Mononuclear cell (primary cell): ENCODE results near the gene STK33. TPM values are rescaled to one million over a fixed set of nuclear protein-coding genes. Genes with fewer than 3 reads are reported as not detected.

Source experiments
- H3K27me3 ChIP-seq: 2 replicates; pipeline ENCODE4 v1.6.0; 2011; ENCODE audit warnings: low read length, control low read depth; ENCODE audit not compliant: insufficient read depth
- H3K4me1 ChIP-seq: 2 replicates; pipeline ENCODE4 v1.5.1; 2011; ENCODE audit warnings: mild to moderate bottlenecking, low read length, control low read depth; ENCODE audit not compliant: insufficient read depth
- H3K4me3 ChIP-seq: 2 replicates; pipeline ENCODE4 v1.5.1; 2011; ENCODE audit warnings: mild to moderate bottlenecking, low read length, moderate library complexity
- H3K9me3 ChIP-seq: 2 replicates; pipeline ENCODE4 v1.5.1; 2011; ENCODE audit warnings: low read depth, mild to moderate bottlenecking, control low read depth, low read length
- total RNA-seq: library from RNA; depleted of rRNA; stranded (reverse); fragments of >200 nt; gene quantifications from one replicate; pipeline ENCODE4 v1.2.3, GENCODE V29; 2012

Gene STK33
- total RNA-seq, 1 donor, result 1.2 TPM

DNA sequence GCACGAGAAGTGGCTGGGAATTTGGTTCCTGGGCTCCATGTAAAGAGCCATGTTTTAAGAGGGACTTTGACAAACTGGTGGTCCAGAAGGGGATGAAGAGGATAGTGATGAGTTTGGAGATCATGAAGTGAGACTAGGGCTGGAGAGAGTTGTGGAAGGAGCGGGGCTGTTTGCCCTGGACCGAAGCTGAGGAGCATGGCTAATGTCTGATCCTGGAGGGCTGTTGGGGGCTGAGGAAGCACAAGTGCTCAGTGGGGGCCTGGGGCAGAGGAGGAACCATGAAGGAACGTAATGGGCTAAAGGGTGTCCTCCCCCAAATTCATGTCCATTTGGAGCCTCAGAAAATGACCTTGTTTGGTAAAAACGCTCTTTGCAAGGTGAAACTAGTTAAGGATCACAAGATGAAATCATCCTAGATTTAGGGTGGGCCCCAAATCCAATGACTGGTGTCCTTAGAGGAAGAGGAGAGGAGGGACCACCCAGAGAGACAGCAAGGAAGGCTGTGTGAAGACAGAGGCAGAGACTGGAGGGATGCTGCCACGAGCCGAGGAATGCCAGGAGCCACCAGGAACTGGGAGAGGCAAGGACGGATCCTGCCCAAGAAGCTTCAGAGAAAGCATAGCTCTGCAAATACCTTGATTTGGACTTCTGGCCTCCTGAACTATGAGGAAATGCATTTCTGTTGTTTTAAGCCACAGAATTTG, 223.1 kb downstream of the STK33 start:
- H3K9me3 ChIP-seq, result no peaks in the 10 kb centered on the region
- H3K4me3 ChIP-seq, result no peak overlapping the region
- no peaks in the 10 kb centered on the region for H3K4me1 ChIP-seq
- no peaks in the 10 kb centered on the region for H3K27me3 ChIP-seq

GRCh38 chr11:8369592-8370205, 224.3 kb downstream of the STK33 start:
- H3K27me3 ChIP-seq, result no peaks in the 10 kb centered on the region
- H3K9me3 ChIP-seq, result no peaks in the 10 kb centered on the region
- H3K4me1 ChIP-seq, result no peaks in the 10 kb centered on the region
- no peak overlapping the region for H3K4me3 ChIP-seq

DNA sequence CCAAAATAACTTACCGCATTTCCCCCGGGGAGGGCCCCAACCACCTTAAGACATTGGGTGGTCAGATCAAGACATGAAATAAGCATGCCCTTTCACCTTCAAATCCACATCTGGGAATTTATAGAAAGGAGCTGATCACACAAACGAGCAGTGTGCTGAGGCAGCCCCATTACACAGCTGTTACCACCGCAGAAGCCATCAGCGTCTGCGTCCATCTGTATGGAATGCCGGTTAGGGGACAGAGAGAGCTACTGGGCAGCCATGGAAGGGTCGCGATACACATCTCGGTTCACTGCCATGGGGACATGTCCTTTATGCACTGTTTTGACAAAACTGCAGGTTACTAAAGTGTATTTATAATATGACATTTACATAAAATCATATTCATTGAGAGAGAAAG, 225.3 kb downstream of the STK33 start:
- H3K27me3 ChIP-seq, result no peaks in the 10 kb centered on the region
- peaks cover 3% of the 10 kb centered on the region for H3K4me1 ChIP-seq
- no peaks in the 10 kb centered on the region for H3K9me3 ChIP-seq
- no peak overlapping the region for H3K4me3 ChIP-seq

DNA sequence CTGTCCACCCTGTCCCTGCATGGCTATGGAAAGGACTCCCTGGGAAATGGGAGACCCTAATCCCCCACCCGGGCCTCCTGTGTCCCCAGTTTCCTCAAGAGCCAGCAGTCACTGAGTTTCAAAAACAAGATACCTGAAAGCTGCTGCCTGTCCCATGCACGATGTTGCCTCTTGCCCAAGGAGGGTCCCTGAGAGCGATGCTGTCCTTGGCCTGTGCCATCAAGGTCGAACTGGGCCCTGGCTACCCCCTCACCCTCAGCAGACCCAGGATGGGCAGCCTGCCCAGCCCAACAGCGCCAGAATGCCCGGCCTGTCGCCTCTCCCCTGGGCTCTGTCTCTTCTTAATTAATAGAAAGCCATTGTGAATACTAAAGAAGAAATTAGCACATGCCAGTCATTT, 225.8 kb downstream of the STK33 start:
- H3K27me3 ChIP-seq, result no peaks in the 10 kb centered on the region
- H3K4me3 ChIP-seq, result no peak overlapping the region
- peaks cover 8% of the 10 kb centered on the region for H3K4me1 ChIP-seq
- H3K9me3 ChIP-seq, result no peaks in the 10 kb centered on the region

GRCh38 chr11:8366316-8366715, 227.7 kb downstream of the STK33 start:
- Histone ChIP-seq H3K4me1 (peaks cover 13% of the 10 kb centered on the region), H3K9me3 (no peaks in the 10 kb centered on the region), H3K4me3 (no peak overlapping the region), H3K27me3 (no peaks in the 10 kb centered on the region)

DNA sequence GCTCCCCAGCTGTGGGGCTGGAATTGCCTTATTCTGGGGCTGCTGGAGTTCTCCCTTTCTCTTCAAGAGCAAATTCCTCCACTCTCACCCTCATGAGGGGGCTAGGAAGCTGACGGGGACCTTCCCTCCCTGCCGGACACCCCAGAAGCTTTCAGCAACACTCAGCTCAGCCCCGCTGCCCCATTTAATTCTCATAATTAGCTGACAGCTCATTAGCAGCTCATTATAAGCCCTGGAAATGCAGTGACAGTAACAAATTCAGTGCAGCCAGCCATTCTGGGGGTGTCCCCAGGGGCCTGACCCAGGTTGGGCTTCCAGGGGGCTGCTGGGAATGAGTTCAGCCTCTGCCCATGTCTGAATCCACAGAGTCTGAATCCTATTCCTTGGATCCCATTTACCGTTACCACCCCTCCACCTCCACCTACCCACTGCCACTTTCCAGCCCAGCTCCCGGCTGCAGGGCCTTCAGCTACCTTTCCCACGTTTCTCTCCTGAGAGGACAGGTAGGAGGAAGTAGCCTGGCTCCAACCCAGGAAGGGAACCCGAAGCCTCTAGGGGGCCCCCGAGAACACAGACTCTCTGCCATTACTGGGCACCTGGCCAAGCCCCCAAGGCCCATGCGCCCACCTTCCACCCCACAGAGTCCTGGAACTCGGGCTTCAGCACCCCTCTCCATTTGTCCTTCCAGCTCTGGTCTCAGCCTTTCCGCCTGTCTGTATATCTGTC, 228.6 kb downstream of the STK33 start:
- H3K4me3 ChIP-seq, result no peak overlapping the region
- no peaks in the 10 kb centered on the region for H3K27me3 ChIP-seq
- H3K9me3 ChIP-seq, result no peaks in the 10 kb centered on the region
- peaks cover 13% of the 10 kb centered on the region for H3K4me1 ChIP-seq

- no peak overlapping the region for H3K4me3 ChIP-seq
- H3K27me3 ChIP-seq, result no peaks in the 10 kb centered on the region
- no peaks in the 10 kb centered on the region for H3K9me3 ChIP-seq
- peaks cover 13% of the 10 kb centered on the region for H3K4me1 ChIP-seq
These were observed 230.1 kb downstream of the STK33 start for GRCh38 chr11:8363921-8364320.

GRCh38 chr11:8362899-8363298, 231.1 kb downstream of the STK33 start:
- Histone ChIP-seq H3K27me3 (no peaks in the 10 kb centered on the region), H3K9me3 (no peaks in the 10 kb centered on the region), H3K4me3 (no peak overlapping the region), H3K4me1 (peaks cover 13% of the 10 kb centered on the region)

DNA sequence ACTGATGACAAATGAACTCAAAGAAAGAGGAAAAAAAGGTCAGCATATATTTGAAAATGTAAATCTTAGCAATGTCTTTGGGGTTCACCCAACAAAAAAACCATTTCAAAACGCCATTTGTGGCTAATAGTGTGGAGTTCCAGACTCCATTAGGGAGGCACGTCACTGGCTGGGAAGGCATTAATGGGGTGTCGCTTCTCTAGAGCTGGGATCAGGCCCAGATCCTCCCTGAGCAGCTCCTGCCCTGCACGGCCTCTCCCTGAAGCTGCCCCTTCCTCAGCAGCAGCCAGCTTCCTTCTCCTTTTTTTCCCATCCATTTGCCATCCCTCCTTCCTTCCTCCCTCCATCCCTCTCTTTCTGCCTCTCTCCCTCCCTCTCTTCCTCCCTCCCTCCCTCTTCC, 231.5 kb downstream of the STK33 start:
- Histone ChIP-seq H3K27me3 (no peaks in the 10 kb centered on the region), H3K4me3 (no peak overlapping the region), H3K9me3 (no peaks in the 10 kb centered on the region), H3K4me1 (peaks cover 13% of the 10 kb centered on the region)

DNA sequence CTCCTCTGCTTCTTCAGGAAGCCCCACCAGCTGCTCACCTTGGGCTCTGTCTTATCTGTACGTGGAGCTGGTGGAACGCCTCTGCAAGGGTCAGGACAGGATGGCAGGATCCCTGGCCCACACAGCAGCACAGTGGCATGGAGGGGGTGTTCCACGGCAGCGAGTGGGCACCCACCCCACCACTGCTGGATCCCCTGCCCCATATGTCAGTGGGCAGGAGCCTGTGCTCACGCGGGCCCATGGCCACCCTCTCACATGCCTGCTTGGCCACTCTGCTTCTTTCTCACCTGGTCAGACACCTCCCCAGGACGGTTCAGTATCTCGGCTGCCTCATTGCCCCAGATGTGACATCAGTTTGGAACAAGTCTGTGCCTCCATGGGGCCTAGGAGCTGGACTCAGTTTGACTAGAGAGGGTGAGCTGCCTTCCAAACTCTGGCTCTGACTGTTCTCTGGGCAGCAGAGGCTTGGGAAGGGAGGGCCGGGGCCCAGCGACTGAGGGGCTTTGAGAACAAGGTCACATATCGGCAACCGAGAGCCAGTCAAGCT, 232.3 kb downstream of the STK33 start:
- Histone ChIP-seq H3K27me3 (no peaks in the 10 kb centered on the region), H3K4me3 (no peak overlapping the region), H3K9me3 (no peaks in the 10 kb centered on the region), H3K4me1 (peaks cover 13% of the 10 kb centered on the region)

DNA sequence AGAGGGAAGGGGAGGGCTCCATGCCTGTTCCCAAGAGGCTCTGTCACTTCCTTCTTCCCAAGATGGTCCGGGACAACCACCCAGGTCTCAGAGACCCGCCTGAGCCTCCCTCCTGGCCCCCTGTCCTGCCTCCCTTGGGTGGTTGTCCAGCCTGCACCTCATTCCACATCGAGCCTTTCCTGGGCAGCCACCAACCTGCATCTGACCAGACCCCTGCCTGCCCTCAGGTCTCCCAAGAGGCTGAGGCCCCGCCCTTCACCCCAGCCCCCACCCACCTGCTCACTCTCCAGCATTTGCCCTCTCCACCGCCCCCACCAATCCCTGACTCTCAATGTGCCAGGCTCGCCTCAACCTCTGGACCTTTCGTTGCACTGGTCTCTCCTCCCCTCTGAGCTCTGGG, 232.8 kb downstream of the STK33 start:
- no peaks in the 10 kb centered on the region for H3K9me3 ChIP-seq
- H3K4me3 ChIP-seq, result no peak overlapping the region
- H3K27me3 ChIP-seq, result no peaks in the 10 kb centered on the region
- H3K4me1 ChIP-seq, result peaks cover 13% of the 10 kb centered on the region

DNA sequence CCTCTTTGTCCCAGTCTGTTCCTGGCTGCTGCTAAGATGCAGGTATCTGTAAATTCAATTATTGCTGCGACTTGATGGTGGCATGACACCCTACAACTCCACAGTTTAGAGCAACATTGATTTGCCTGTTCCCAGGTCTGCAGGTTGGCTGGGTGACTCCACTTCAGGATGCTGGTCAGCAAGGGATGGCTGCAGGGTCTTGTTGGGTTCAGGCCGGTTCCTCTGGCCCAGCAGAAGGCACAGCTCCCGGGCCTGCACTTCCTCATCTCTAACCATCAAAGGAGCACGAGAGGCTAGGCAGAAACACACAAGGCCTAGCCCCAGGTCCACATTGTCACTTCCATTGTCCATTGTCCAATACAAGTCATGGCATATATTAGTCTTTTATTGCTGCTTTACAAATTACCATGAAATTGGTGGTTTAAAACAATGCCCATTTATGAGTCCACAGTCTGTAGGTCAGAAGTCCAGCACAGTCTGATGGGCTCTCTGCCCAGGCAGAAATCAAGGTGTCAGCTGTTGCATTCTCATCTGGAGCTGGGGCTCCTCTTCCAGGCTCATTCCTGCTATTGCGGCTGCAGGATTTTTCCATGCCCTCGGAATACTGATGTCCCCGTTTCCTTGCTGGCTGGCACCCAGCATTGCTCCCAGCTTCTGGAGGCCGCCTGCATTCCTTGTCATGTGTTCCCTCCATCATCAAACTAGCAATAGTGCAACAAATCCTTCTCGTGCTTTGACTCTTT, 233.8 kb downstream of the STK33 start:
- Histone ChIP-seq H3K4me3 (no peak overlapping the region), H3K27me3 (no peaks in the 10 kb centered on the region), H3K4me1 (peaks cover 13% of the 10 kb centered on the region), H3K9me3 (no peaks in the 10 kb centered on the region)

DNA sequence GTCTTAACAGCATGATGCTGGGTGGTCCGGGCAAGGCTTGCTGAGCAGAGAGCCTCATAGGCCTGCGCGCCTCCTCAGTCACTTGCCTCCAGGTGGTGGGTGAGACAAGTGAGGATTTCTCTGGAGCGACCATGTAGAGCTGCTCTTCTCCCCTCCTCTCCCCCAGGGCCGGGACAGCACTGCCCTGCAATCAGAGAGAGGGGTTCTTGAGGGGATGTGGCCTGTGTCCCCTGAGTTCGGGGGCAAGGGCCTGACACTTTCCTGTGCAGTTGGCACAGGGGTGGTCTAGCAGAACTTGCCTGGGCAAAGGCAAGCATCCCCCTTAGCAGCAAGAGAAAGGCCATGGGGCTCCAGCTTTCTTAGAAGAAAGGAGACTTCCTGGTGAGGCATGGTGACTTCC, 234.5 kb downstream of the STK33 start:
- H3K9me3 ChIP-seq, result no peaks in the 10 kb centered on the region
- H3K4me1 ChIP-seq, result peaks cover 19% of the 10 kb centered on the region
- no peaks in the 10 kb centered on the region for H3K27me3 ChIP-seq
- no peak overlapping the region for H3K4me3 ChIP-seq

- Histone ChIP-seq H3K9me3 (no peaks in the 10 kb centered on the region), H3K4me3 (no peak overlapping the region), H3K4me1 (peaks cover 12% of the 10 kb centered on the region), H3K27me3 (no peaks in the 10 kb centered on the region)
These were observed 236.0 kb downstream of the STK33 start for GRCh38 chr11:8357891-8358566.
